Right hindlimb (tissue), 1 donor: ENCODE data around the gene LEMD1.
"Not testable (repeated sequence)": the region's sequence is repeated elsewhere in the genome, so short reads cannot be mapped to it uniquely, and the experiment has no call there.

Experiments used
- DNase-seq: peaks from one replicate; pipeline ENCODE4 v3.0.0-alpha.2; 2018

LEMD1 gene

GRCh38 chr1:205445646-205445935 is 23.7 kb upstream of the LEMD1 start:
- no peak for DNase-seq

GRCh38 chr1:205444931-205445645 is 23.2 kb upstream of the LEMD1 start:
- DNase-seq, result peak; percentile 87

- DNase-seq, result no peak
Observed at GRCh38 chr1:205444300-205444930, 22.6 kb upstream of the LEMD1 start.

- DNase-seq, result no peak
Observed at GRCh38 chr1:205443585-205444299, 21.9 kb upstream of the LEMD1 start.

- DNase-seq, result no peak
Observed at GRCh38 chr1:205442051-205442725, 20.3 kb upstream of the LEMD1 start.

GRCh38 chr1:205441716-205442050 is 19.8 kb upstream of the LEMD1 start:
- no peak for DNase-seq

- no peak for DNase-seq
Observed at GRCh38 chr1:205441318-205441633, 19.4 kb upstream of the LEMD1 start.

GRCh38 chr1:205440476-205441317 is 18.8 kb upstream of the LEMD1 start:
- peak; percentile 52 for DNase-seq

GRCh38 chr1:205440121-205440475 is 18.2 kb upstream of the LEMD1 start:
- DNase-seq, result no peak

- DNase-seq, result peak; percentile 72
Observed at GRCh38 chr1:205438213-205439158, 16.6 kb upstream of the LEMD1 start.

GRCh38 chr1:205437570-205437969 is 15.7 kb upstream of the LEMD1 start:
- DNase-seq, result no peak

GRCh38 chr1:205436776-205437410 is 15.0 kb upstream of the LEMD1 start:
- DNase-seq, result no peak

- DNase-seq, result no peak
Observed at GRCh38 chr1:205435578-205436573, 14.0 kb upstream of the LEMD1 start.

GRCh38 chr1:205434738-205435137 is 12.9 kb upstream of the LEMD1 start:
- DNase-seq, result no peak

- not testable (repeated sequence) for DNase-seq
Observed at GRCh38 chr1:205432692-205433091, 10.8 kb upstream of the LEMD1 start.

GRCh38 chr1:205432116-205432515 is 10.3 kb upstream of the LEMD1 start:
- DNase-seq, result no peak

GRCh38 chr1:205430696-205431305 is 8.9 kb upstream of the LEMD1 start:
- peak; percentile 69 for DNase-seq

GRCh38 chr1:205429762-205430695 is 8.2 kb upstream of the LEMD1 start:
- DNase-seq, result no peak
